HFFc6 (cell line): ENCODE results near the gene SYT6. TPM values are rescaled to one million over a fixed set of nuclear protein-coding genes. Genes with fewer than 3 reads are reported as not detected.

ENCODE experiments used
- DNase-seq: peaks from one replicate; pipeline ENCODE4 v3.0.0-alpha.2; 2018
- H3K27ac Mint-ChIP-seq: 2 replicates; pipeline ENCODE4 v1.8.0; 2020; ENCODE audit warnings: mild to moderate bottlenecking, mixed read lengths
- H3K27me3 Mint-ChIP-seq: 2 replicates; pipeline ENCODE4 v1.8.0; 2021; ENCODE audit warnings: mild to moderate bottlenecking, moderate library complexity, mixed read lengths; ENCODE audit not compliant: insufficient read depth
- H3K36me3 Mint-ChIP-seq: 2 replicates; pipeline ENCODE4 v1.8.0; 2021; ENCODE audit warnings: low read depth, mixed read lengths
- H3K4me1 Mint-ChIP-seq: 2 replicates; pipeline ENCODE4 v1.8.0; 2020; ENCODE audit warnings: low read depth, mixed read lengths
- H3K4me3 Mint-ChIP-seq: 2 replicates; pipeline ENCODE4 v1.8.0; 2020; ENCODE audit warnings: mild to moderate bottlenecking, moderate library complexity, mixed read lengths
- H3K9me3 Mint-ChIP-seq: 2 replicates; pipeline ENCODE4 v1.8.0; 2020; ENCODE audit warnings: mild to moderate bottlenecking, mixed read lengths
- total RNA-seq, 6 experiments: library from RNA; stranded (reverse); fragmentation: NEBNext Ultra II Directional; extraction: Animal tissue kit (Norgen Biotek cat#: 25700); gene quantifications; 2 replicates in 1 of 6; 3 replicates in 5 of 6; pipeline ENCODE4 v1.2.3, GENCODE V29; 2021
- TF ChIP-seq, protein P1 (sequence below): fragments of 200-600 bp; sonication (generic); IDR thresholded peaks from 2 replicates; pipeline ENCODE4 v1.5.0; 2021; ENCODE audit warnings: antibody characterized with exemption, mild to moderate bottlenecking

The SYT6 gene
- total RNA-seq, 6 experiments from 2014 or later: not detected

DNA sequence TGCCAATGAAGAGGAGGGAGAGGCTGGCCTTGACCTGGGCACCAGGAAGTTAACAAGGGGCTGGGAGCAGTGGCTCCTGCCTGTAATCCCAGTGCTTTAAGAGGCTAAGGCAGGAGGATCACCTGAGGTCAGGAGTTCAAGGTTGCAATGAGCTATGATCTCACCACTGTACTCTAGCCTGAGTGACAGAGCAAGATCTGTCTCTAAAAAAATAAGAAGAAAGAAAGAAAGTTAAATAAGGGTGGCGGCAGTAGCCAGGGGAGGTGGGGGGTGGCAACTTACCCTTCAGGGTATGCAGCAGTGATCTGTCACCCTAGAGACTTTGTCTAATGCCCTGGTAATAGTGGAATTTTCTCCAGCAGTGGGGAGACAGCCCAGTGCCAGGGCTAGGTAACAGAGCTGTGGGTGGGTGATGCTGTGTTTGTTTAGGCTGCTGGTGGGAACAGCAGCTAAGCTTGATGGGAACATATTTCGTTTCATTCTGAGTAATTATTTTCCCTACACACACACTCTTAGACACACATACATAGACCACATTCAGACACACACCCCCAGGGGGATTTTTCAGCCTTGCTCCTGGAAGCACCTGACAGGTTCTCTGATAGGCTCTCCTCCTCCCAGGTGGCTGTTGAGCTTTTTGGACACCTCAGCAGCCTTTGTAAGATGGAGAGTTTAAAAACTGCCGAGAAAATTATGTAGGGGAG lies 11.3 kb upstream of the SYT6 start:
- TF ChIP-seq, protein P1, sequence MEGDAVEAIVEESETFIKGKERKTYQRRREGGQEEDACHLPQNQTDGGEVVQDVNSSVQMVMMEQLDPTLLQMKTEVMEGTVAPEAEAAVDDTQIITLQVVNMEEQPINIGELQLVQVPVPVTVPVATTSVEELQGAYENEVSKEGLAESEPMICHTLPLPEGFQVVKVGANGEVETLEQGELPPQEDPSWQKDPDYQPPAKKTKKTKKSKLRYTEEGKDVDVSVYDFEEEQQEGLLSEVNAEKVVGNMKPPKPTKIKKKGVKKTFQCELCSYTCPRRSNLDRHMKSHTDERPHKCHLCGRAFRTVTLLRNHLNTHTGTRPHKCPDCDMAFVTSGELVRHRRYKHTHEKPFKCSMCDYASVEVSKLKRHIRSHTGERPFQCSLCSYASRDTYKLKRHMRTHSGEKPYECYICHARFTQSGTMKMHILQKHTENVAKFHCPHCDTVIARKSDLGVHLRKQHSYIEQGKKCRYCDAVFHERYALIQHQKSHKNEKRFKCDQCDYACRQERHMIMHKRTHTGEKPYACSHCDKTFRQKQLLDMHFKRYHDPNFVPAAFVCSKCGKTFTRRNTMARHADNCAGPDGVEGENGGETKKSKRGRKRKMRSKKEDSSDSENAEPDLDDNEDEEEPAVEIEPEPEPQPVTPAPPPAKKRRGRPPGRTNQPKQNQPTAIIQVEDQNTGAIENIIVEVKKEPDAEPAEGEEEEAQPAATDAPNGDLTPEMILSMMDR: no peak
- Mint-ChIP-seq H3K9me3 (no peaks in the 10 kb centered on the region), H3K27ac (no peak overlapping the region), H3K27me3 (peaks cover 35% of the 10 kb centered on the region), H3K4me3 (no peak overlapping the region), H3K36me3 (no peaks in the 10 kb centered on the region), H3K4me1 (no peaks in the 10 kb centered on the region)
- DNase-seq: no peak

DNA sequence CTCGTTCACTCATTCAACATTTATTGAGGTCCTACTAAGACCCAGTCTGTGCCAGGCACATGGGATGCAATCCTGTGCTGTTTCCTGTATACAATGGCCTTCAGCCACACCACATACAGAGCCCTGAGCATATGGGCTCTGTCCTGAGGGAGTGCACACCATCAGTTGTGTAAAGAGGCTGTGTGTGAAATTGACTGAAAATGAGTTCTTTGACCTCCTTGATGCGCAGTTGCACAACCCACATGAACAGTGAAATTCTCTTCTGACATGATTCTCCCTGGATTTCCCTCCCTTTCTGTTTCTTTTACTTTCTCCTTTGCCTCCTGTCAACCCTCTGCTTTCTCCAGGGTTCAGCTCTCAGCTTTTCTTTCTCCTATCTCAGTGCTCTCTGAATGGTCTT lies 6.3 kb upstream of the SYT6 start:
- Mint-ChIP-seq H3K4me1 (no peaks in the 10 kb centered on the region), H3K27ac (no peak overlapping the region), H3K9me3 (no peaks in the 10 kb centered on the region), H3K36me3 (no peaks in the 10 kb centered on the region), H3K27me3 (peaks cover 49% of the 10 kb centered on the region), H3K4me3 (no peak overlapping the region)
- DNase-seq: no peak
- TF ChIP-seq, protein P1: no peak

DNA sequence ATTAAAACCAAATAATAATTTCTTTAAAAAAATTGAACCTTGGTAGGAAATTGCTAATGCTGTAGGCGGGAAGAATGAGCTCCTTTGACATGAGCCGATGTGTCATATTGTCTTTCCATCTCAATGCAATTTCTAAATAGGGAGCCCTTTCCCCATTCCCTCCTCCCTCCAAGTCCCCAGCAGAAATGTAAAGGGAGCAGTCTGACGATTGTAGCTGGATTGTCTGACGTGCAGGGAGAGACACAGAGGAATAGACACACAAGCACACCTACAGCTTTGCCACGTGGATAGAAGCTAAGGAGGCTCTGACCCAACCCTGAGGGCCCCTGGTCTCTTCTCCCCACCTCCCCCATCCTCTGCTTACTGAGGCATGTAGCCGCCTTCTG lies 3.6 kb upstream of the SYT6 start:
- no peak overlapping the region for H3K27ac Mint-ChIP-seq
- no peaks in the 10 kb centered on the region for H3K36me3 Mint-ChIP-seq

DNA sequence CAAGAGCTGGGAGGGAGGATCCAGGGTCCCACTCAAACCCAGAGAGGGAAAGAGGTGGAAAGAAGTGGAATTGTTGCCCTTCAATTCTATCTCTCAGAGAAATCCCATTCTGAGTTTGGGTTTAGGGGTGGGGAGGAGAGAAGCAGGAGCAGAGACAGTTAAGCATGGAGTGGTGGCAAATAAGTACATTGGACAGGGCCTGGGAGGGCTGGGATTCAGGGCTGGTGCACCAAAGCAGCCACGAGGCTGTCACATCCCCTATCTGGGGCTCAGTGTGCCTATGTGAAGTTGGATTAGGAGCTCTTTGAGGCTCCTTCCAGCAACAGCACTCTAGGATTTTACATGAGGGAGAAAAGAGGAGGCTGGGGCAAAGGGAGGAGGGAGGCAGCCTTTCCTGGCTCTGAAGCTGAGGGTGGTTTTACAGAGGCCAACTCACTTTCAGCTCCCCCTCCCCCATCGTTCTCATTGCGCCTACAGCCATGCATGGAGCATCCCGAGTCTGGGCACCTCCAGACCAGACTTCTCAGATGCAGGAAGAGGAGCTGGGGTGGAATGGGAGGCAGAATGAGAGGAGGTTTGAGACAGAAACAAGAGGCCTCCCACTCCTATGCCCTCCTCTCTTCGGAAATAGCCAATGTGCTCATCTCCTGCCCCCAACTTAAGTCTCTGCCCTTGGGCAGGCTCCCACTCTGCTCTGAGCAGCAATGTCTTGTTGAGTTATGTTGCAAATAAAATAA lies 3.0 kb upstream of the SYT6 start:
- Mint-ChIP-seq H3K27ac (no peak overlapping the region), H3K36me3 (no peaks in the 10 kb centered on the region), H3K9me3 (no peaks in the 10 kb centered on the region; the same call in 1 of the 2 replicates), H3K4me1 (peaks cover 11% of the 10 kb centered on the region; the same call in 1 of the 2 replicates), H3K27me3 (peaks cover 62% of the 10 kb centered on the region), H3K4me3 (no peak overlapping the region)
- DNase-seq: no peak
- TF ChIP-seq, protein P1: no peak

More for the DNA sequence above, 3.6 kb upstream of the SYT6 start:
- no peaks in the 10 kb centered on the region; the same call in 1 of the 2 replicates for H3K9me3 Mint-ChIP-seq
- no peak overlapping the region for H3K4me3 Mint-ChIP-seq
- peaks cover 11% of the 10 kb centered on the region; the same call in 1 of the 2 replicates for H3K4me1 Mint-ChIP-seq
- peaks cover 56% of the 10 kb centered on the region for H3K27me3 Mint-ChIP-seq
- TF ChIP-seq, protein P1: no peak
- DNase-seq: no peak

DNA sequence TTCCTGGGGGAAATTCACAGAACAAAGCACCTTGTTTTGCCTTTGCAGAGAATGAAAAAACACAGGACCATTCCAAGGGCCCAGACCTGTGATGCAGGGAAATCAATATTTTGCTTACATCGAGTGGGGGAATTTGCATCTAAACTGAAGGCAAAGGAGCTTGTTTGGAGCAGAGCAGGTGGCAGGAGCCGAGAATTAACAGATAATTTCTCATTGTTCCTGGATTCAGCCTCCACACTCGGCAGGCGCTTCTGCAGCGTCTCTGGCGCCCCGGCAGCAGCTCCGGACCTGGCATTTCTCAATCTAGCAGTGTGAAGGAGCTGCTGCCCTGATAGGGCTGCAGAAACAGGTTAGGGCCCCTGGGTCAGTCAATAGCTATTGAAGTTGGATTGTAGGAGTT lies 2.0 kb upstream of the SYT6 start:
- Mint-ChIP-seq H3K36me3 (no peaks in the 10 kb centered on the region), H3K9me3 (no peaks in the 10 kb centered on the region; the same call in 1 of the 2 replicates), H3K4me3 (no peak overlapping the region), H3K27ac (no peak overlapping the region), H3K4me1 (peaks cover 11% of the 10 kb centered on the region; the same call in 1 of the 2 replicates), H3K27me3 (peaks cover 67% of the 10 kb centered on the region)
- TF ChIP-seq, protein P1: no peak
- DNase-seq: no peak
